Dermis blood vessel endothelial cell (primary cell): ENCODE results near the gene PSMB4. TPM values are rescaled to one million over a fixed set of nuclear protein-coding genes. Genes with fewer than 3 reads are reported as not detected.
"Not testable (repeated sequence)": the region's sequence is repeated elsewhere in the genome, so short reads cannot be mapped to it uniquely, and the experiment has no call there.

Experiments used
- DNase-seq: peaks from one replicate; pipeline ENCODE4 v3.0.0; 2010
- total RNA-seq: library from RNA; depleted of rRNA; stranded (reverse); fragments of >200 nt; gene quantifications from 2 replicates; pipeline ENCODE4 v1.2.3, GENCODE V29; 2014

Gene PSMB4
- total RNA-seq = 322 and 414 TPM in 2 replicates

DNA sequence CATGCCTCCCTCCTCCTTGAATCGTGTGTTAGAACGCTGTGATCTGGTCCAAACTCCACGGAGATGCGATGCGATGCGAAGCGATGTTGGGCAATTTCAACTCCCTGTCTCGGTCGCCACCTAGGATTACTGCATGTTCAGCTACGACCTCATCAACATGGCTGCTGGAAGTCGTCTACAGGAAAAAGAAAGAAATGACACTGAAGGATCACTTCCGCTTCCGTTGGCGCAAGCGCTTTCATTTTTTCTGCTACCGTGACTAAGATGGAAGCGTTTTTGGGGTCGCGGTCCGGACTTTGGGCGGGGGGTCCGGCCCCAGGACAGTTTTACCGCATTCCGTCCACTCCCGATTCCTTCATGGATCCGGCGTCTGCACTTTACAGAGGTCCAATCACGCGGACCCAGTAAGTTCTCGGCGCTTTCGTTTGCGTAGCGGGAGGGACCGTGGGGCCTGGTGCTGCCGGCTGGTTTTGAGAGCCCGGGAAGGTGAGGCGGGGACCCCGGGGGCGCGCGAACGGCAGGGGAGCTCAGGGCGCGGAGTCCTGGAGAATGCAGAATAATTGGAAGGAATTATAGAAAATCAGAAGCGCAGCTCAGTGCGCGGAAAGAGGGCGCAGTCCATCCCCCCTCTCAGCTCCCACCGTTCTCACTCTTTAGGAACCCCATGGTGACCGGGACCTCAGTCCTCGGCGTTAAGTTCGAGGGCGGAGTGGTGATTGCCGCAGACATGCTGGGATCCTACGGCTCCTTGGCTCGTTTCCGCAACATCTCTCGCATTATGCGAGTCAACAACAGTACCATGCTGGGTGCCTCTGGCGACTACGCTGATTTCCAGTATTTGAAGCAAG, at the start of gene PSMB4:
Gene PSMB4, plus strand, starts transcription at position 250 of the 848 bp plus-strand sequence. Its CDS starts 15 bp downstream, at position 265.
- DNase-seq = peak; percentile 95

DNA sequence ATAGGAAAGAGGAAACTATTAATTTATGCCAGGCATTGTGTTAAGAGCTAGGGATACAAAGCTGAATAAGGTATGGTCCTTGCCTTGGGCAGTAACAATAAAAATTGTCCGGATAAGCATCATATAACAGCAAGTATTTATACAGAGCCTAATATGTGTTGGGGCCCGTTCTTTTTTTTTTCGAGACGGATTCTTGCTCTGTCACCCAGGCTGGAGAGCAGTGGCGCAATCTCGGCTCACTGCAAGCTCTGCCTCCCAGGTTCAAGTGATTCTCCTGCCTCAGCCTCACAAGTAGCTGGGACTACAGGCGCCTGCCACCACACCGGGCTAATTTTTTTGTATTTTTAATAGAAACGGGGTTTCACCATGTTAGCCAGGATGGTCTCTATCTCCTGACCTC, 49.0 kb upstream of the PSMB4 start:
- DNase-seq = not testable (repeated sequence)

DNA sequence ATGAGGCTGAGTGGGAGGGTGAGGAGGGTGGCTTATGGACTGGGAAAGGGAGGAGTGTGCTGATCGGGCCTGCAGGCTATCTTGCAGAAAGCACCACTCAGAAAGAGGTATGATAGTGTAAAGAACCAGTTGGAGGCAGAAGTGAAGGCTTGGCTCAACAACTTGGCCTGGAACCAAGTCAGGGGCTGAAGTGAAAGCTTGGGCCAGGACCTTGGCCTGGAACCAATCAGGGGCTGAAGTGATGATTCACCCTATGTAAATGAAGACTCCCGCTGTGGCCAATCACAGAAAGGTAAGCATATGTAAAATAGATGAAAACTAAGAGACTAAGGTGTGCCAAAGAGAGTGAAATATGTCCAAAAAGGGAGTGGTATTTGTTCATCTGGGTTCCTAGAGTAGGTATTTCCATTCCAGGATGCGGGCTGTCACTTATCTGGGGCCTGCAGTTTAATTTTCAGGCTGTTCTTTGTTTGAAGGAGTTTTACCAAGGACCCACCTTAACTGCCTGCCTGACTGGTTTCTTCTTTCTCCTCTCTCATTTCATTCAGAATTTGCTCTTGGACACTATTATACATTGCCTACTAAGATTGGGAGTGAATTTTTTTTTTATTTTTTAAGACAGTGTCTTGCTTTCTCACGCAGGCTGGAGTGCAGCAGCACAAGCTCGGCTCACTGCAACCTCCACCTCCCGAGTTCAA, 47.2 kb upstream of the PSMB4 start:
- peak; percentile 50 for DNase-seq

DNA sequence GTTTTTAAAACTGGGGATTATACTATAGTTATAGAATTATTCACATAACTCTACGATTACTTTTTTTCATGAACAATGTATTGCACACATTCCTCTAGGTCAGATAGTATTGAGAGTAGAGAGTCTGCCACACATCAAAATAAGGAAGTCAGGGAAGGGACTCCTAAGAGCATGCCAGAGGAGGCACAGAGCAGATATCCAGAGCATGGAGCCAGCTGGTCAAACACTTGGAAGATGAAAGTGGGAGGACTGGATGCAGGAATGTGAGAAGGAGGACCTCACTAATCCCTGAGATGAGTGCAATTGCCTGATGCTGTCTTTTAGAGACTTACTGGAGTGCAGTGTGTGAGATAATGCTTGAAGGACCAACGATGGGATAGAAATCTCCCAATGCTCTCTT, 42.7 kb upstream of the PSMB4 start:
- no peak for DNase-seq

DNA sequence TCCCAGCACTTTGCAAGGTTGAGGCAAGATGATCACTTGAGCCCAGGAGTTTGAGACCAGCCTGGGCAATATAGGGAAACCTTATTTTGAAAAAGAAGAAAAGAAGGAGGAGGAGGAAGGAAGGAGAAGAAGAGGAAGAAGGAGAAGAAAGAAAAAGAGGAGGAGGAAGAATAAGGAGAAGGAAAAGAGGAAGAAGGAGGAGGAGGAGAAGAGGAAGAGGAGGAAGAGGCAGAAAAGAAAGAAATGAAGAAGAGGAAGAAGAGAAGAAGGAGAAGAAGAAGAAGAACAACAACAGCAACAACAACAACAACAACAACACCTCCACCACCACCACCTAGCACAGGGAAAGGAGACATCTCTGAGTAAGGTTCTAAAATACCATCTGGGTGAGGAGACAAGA, 37.5 kb upstream of the PSMB4 start:
- DNase-seq = no peak

DNA sequence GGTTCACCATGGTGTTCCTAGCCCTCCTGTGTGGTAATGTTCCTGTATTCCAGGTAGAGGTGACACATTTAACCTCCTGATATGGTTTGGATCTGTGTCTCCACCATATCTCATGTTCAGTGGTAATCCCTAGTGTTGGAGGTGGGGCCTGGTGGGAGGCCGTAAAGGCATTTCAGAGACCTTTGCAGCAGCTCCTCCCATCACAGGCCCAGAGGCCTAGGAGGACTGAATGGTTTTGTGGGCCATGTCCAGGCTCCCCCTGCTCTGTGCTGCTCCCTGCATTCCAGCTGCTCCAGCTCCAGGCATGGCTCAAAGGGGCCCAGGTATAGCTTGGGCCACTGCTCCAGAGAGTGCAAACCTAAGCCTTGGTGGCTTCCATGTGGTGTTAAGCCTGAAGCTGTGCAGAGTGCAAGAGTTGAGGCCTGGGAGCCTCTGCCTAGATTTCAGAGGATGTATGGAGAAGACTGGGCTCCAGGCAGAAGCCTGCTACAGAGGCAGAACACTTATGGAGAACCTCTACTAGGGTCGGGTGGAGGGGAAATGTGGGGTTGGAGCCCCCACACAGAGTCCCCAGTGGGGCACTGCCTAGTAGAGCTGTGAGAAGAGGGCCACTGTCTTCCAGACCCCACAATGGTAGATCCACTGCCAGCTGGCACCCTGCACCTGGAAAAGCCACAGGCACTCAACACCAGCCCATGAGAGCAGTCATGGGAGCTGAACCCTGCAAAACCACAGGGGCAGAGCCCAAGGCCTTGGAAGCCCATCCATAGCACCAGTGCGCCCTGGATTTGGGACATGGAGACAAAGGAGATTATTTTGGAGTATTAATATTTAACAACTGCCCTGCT, 36.8 kb upstream of the PSMB4 start:
- DNase-seq = no peak

DNA sequence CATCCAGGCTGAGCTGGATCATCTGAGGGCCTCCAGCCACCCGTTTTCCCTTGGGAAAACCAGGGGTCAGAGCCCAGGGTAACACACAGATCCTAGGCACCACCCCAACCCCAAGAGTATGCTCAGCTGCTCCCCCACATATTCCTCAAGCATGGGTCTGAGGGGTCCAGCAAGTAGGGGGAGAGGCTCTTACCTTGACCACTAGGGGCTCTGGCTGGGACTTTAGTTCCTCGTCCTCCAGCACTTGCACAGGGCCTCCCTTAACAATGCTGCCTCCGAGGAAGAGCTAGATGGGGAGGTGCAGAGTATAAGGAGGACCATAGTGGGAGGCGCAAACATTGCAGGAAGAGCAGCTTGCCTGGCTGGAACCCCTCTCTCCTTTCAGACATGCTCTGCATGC, 34.4 kb upstream of the PSMB4 start:
- no peak for DNase-seq

DNA sequence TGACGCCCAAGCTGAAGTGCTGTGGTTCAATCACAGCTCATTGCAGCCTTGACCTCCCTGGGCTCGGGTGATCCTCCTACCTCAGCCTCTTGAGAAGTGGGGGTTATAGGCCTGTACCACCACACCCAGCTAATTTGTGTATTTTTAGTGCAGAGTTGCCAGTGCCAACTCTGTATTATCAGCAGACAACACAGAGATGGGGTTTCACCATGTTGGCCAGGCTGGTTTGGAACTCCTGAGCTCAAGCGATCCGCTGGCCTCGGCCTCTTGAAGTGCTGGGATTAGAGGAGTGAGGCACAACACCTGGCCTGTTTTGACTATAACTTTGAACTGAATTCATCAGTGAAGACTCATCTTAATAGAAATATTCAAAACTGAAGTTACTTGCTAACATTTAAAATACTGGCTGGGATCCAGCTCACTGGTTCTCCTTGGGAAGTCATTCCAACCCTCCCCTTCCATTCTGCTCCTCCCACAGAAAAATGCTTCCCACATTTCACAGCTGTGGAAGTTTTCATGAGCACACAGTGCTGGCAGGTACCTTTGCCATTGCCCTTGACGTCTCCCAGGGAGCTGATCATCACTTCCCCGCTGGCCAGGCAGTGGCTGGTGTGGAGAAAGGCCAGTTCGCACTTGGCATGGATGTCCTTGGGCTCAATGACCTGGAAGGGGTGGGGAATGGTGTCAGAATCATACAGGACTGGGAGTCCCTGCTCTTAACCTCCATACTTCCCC, 31.5 kb upstream of the PSMB4 start:
- DNase-seq = no peak

DNA sequence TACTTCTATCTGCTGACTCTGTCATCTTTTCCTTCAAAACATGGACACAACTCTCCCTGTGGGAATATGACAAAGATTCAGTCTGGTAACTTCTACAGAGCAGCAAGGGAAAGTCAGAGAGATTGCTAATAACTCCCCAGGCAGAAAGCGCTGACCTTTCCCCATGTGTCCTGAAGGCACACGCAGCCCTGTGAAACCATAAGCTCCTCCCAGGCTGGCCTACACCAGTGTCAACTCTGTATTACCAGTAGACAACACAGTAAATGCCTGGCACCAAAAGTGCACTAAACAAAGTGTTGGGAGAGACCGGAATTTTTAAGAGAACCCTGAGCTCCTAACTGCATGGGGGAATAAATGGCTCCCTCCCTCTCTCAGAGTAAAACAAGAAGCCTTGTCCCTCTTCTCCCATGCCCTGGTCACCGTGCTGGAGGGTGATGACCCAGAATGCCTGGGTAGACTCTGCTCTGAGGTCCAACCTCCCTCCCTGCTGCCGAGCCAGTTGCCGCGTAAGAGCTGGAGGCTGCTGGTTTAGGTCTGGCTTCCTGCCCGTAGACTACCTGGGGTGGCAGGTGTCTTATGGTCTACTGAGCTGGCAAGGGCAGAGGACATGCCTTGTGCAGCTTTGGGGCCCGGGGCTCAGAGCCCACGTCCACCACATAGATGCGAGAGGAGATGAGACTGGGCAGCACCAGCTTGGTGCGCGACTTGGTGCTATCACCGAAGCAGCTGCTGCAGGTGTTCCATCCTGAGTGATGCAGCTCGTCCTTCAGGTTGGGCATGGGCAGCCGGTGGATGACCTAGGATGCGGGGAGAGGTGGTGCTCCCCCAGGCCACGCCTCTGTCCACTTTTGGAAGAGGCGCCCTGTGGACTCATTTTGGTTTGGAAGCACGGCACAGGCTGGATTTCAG, 30.7 kb upstream of the PSMB4 start:
- DNase-seq = no peak

DNA sequence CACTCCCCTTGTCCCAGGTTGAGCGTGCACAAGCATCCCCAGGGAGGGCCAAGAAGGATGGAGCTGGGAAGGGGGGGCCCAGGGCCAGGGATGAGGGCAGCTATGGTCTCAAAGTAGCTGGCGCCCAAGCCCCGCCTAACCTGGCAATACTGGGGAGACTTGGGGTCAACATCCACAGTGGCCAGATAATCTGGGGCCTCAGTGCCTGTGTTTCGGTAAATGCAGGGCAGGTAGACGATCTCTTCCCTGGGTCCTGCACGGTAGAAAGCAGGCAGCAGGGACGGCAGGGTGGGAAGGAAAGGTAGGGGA, 30.1 kb upstream of the PSMB4 start:
- DNase-seq = no peak

DNA sequence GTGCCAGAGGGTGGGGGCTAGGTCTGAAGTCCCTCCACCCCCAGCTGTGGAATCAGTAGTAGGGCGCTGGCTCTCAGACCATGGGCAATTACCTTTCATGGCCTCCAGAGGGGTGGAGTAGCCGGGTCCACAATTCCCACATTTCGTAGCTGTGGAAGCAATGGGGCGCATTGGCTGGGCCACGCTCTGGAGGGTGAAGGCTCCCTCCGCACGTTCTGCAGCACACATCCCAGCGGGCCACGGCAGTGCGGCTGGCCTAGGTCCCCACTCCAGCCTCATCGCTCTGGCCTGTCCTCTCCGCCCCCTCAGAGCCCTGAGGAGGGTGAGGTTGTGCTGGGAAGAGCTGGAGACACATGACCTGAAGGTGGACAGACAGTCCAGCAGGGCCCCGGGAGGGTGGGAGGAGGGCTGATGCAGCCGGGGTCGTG, 29.7 kb upstream of the PSMB4 start:
- no peak for DNase-seq

DNA sequence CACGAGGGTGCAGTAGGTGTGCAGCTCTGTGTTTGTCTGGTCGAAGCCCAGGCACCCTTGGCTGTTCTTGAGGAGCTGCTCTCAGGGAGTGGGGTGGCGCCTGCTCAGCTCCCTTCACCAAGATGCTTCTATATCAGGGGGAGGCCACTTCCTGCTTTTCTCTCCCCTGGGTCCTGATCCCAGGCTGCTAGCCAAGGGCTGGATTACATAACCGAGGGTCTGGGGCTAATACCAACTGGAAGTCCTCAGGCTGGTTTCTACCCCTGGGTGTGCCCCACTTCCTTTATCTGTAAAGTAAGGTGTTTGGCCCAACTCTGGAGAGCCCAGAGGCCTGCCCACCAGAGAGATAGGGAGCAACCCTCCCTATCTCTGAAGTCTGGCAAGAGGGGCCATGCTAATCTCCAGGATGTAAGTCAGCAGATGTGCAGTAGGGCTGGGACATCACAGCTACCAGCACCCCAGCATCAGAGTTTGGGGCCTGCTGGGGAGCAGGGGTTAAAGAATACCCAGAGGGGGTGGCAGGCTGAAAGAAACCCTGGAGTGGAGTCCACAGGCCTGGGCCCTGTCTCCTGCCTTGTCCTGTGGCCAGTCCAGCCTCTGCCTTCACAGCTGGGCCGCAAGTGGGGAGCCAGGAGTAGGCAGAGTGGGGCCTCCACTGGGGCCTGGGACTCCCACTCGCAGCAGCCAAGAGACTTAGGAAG, 29.0 kb upstream of the PSMB4 start:
- no peak for DNase-seq

DNA sequence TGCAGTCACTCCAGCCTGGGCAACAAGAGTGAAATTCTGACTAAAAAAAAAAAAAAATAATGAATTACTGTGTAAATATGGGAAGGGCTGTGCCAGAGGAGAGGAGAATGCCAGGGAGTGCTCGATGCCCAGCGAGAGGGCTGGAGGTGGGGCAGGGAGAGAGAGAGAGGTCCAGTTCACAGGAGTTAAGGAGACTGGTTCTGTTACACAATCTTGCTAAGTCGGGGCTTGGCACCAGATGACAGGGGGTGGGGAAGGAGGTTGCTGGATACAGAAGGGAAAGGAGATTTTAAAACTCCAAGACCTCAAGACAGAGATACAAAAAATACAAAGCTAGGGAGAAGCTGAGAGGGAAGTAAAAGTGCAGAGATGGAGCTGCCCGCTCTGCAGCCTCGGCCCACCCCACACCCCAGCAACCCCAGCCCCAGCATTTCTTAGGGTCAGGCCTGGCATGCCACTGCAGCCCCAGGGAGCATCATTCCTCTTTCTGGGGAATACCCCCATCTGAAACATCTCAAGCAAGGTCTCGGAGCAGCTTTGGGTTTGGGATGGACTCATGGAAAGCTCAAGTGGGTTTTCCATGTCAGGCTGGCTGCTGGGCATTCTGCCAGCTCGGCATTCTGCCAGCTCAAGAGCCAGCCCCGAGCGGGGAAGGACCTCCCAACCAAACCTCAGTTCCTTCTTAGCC, 27.9 kb upstream of the PSMB4 start:
- peak; percentile 73 for DNase-seq

DNA sequence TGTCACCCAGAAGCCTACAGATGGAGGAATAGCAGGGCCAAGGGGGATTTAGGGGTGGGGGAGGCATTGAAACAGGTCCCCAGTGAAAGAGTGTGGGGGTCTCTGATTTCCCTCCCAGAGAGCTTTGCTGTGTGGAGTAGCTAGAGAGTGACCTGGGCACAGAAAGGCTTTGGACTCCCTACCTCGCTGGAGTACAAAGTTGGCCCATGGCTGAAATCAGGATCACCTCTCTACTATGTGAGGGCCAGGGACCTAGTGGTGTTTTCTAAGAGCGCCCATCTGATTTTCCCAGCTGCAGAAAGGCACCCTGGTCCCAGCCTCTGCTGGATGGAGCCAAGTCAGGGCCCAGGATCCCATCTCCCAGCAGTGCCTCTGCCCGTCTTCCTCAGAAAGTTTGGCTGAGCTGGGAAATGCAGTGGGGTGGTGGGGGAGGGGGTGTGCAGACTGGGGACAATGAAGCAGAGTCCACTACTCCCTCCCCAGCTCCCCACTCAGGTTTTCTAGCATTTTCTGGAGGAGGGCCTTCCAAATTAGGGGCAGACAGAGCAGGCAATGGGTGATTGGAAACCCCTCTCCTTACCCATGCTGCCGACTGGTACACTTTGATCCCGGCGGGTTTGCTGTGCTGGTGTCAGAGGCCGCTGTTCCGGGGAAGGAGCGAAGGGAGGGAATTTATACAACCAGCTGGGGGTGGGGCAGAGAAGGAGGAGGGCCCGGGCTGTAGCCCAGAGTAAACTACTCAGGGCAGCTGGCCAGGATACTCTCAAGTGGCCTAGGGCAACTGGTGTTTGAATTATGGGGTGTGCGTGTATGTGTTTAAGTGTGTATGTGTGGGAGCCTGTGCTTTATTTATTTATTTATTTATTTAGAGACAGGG, 27.1 kb upstream of the PSMB4 start, which contains the start of gene SELENBP1:
Gene SELENBP1, minus strand, starts transcription at position 648 of the 877 bp plus-strand sequence. Its CDS starts 64 bp downstream, at position 584.
- DNase-seq = peak; percentile 40

DNA sequence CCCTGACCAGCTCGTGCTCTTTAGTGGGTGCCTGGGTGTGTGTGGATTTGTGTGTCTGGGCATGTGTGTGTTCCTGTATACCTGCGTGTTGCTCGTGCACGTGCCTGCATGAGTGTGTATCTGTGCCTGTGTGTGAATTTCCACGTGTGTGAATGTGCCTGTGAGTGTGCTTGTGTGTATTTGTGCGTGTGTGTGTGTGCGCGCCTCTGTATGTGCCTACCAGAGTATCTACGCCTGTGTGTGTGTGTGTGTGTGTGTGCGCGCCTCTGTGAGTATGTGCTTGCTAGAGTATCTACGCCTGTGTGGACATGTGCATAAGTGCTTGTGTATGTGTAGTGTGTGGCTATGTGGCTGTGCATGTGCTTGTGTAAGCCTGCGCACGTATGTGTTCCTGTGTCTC, 26.2 kb upstream of the PSMB4 start:
- DNase-seq = no peak

DNA sequence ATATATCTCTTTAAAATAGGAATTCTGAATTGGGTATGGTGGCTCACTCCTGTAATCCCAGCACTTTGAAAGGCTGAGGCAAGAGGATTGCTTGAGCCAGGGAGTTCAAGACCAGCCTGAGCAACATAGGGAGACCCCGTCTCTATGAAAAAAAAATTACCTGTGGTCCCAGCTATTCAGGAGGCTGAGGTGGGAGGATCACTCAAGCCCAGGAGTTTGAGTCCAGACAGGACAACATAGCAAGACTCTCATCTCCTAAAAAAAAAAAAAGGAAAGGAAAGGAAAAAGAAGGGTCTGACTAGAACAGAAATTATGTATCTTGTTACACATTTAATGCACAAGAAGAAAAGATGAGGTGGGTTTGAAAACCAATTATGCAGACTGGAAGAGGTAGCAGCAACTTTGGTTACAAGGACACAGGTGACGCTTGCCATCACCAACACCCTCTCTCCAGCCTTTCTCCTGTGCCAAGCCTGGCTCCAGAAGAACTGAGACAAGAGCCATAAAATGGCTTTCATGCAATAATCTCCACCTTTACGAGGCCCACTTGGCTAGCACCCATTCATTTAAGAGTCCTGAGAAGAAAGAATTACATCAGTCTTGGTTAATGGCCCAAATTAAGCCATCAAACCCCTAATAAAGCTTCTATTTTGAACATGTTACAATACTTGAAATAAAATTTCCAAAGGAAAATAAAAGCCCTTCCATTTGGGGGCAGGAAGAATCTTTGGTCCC, 22.1 kb upstream of the PSMB4 start:
- no peak for DNase-seq

DNA sequence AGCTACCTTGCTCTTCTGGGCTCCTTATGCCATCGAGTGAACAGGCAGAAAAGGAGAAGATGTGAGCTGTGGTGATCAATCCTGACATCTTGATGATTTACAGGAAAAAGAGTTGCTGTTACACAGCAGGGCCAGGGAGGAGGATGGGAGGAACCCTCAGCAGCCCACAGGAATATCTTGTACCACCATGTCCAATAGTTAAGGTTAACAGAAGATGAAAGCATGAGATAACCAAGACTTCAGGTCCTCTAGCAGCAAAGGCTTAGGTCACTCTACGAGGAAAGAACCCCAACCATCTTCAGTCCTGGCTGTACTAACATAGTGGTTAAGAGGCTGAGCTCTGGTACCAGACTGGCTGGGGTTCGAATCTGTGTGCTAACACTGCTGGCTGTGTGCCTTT, 14.8 kb upstream of the PSMB4 start:
- DNase-seq = no peak

DNA sequence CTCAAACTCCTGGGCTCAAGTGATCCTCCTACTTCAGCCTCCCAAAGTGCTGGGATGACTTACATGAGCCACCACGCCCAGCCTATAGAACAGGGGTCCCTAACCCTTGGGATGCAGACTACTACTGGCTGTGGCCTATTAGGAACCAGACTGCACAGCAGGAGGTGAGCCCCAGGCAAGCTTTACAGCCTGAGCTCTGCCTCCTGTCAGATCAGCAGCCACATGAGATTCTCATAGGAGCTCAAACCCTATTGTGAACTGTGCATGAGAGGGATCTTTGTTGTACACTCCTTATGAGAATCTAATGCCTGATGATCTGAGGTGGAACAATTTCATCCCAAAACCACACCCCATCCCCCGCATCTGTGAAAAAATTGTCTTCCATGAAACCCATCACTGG, 13.4 kb upstream of the PSMB4 start:
- no peak for DNase-seq
